H54 (cell line): ENCODE measurements around the gene ARL9.
"Not testable (repeated sequence)": the region's sequence is repeated elsewhere in the genome, so short reads cannot be mapped to it uniquely, and the experiment has no call there.

ENCODE experiments used
- DNase-seq: peaks from one replicate; pipeline ENCODE4 v3.0.0; 2011; ENCODE audit warnings: low spot score, mixed read lengths; ENCODE audit not compliant: insufficient read length
- FAIRE-seq: peaks from 3 replicates; lab custom pipeline; 2011; peaks lifted over from hg19 to GRCh38; lab: Jason Lieb, UNC
- POLR2A ChIP-seq: IDR thresholded peaks from 2 replicates; pipeline ENCODE4 v1.6.1; 2011; ENCODE audit warnings: low read depth, mild to moderate bottlenecking, low read length

The ARL9 gene, protein sequence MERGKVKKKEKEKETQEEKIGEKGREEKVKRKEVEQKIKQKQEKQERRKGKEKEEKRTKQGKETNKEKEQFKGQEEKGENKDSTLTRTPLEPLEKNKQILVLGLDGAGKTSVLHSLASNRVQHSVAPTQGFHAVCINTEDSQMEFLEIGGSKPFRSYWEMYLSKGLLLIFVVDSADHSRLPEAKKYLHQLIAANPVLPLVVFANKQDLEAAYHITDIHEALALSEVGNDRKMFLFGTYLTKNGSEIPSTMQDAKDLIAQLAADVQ

DNA sequence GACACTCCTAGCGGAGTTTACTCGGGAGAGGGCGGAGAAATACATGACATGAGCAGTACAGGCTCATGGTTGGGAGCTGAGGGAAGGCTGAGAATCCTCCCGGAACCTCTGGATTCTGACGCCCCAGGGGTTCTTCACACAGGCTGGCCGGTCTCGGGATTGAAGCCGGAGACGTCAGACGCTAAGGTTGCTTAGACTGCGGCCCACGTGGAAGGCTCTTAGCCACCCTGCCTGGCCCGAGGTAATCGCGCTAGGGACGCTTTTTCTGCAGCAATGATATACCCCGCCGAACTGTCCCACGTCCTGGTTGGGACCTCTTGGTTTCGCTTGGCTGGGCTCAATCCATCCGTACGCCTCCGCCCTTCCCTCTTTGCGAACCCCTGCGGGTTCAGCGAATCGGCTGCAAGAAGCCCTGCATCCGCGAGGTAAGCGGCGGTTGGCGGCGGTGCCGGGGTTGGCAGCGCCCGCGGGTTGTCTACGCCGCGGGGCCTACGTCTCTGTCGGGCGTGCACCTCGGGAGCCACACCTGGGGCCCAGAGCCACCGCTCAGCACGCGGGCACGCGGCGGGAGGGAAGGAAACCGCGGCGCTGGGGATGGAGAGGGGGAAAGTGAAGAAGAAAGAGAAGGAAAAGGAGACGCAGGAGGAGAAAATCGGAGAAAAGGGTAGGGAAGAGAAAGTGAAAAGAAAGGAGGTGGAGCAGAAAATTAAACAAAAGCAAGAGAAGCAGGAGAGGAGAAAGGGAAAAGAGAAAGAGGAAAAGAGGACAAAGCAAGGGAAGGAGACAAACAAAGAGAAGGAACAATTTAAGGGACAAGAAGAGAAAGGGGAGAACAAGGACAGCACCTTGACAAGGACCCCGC lies at the start of gene ARL9:
Gene ARL9, plus strand, starts transcription at position 523 of the 862 bp plus-strand sequence. Its CDS starts 72 bp downstream, at position 595.
- peak; percentile 9 for DNase-seq
- no peak for FAIRE-seq
- TF ChIP-seq POLR2A = no peak

GRCh38 chr4:56460085-56460484 lies 45.5 kb upstream of the ARL9 start:
- TF ChIP-seq POLR2A = no peak
- FAIRE-seq (no peak), DNase-seq (no peak)

- no peak for DNase-seq
- no peak for TF ChIP-seq POLR2A
- no peak for FAIRE-seq
Measured at GRCh38 chr4:56462157-56462556, 43.4 kb upstream of the ARL9 start.

DNA sequence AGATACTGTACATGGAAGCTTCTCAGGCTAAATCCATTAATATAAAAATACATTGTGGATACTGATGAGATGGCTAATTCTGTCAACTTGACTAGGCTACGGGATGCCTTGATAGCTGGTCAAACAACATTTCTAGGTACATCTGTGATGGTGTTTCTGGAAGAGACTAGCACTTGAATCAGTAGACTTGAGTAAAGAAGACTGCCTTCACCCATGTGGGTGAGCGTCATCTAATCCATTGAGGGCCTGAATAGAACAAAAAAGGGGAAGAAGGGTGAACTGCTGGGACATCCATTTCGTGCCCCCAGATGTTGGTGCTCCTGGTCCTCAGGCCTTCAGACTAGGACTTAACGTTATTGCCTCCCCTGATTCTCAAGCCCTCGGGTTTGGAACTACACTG lies 41.9 kb upstream of the ARL9 start:
- no peak for FAIRE-seq

DNA sequence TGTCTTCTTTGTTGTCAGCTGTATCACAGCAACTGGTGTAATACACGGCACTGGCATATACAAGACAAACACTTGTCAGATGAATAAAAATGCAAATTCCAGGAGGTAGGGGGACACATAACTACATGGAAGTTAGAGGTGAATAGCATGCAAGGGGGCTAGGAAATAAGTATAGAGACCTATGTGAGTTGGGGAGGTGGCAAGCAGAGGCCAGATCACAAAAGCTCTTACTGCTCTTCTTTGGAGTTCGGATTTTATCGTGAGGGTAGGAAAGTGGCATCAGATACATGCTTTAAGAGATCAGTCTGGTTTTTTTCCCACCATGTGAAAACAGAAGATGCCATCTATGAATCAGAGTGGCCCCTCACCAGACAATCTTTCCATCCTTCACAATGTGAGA lies 41.0 kb upstream of the ARL9 start:
- TF ChIP-seq POLR2A = no peak
- FAIRE-seq (no peak), DNase-seq (no peak)

More for the DNA sequence above, 41.9 kb upstream of the ARL9 start:
- no peak for DNase-seq
- TF ChIP-seq POLR2A = no peak

DNA sequence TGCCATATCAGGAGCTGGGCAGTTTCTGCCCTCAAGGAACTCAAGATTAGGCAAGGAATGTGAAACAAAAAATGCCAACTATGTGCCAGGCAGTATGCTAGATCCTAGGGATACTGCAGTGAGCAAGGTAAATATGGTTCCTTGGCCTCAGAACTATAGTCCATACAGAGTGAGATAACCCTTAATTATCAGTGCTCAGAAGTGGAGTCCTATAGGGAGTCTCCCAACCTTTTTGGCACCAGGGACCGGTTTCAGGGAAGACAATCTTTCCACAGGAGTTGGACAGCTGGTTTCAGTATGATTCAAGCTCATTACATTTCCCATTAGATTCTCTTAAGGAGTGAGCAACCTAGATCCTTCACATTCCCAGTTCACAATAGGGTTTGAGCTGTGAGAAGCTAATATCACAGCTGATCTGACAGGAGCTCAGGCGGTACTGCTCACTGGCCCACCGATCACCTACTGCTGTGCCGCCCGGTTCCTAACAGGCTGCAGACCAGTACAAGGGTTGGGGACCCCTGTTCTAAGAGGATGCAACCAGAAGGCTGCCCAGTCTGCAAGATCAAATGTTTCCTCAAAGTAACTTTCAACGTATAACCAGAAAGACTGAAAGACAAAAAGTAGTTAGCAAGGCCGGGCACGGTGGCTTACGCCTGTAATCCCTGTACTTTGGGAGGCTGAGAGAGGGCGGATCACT lies 39.8 kb upstream of the ARL9 start:
- DNase-seq (no peak), FAIRE-seq (no peak)

DNA sequence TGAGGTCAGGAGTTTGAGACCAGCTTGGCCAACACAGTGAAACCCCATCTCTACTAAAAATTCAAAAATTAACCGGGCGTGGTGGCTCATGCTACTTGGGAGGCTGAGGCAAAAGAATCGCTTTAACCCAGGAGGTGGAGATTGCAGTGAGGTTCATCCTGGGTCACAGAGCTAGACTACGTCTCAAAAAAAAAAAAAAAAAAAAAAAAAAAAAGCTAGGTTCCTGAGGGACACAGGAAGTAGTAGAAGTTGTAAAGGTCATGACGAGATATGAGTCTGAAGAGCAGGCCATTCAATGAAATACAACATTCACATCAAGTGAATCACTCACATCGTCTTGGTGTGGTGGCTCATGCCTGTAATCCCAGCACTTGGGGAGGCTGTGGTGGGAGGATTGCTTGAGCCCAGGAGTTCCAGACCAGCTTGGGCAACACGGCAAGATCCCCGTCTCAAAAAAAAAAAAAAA lies 39.3 kb upstream of the ARL9 start:
- FAIRE-seq = not testable (repeated sequence)
- peak; percentile 26 for DNase-seq
- peak; percentile 58 for TF ChIP-seq POLR2A

More for the DNA sequence above, 39.8 kb upstream of the ARL9 start:
- no peak for TF ChIP-seq POLR2A

DNA sequence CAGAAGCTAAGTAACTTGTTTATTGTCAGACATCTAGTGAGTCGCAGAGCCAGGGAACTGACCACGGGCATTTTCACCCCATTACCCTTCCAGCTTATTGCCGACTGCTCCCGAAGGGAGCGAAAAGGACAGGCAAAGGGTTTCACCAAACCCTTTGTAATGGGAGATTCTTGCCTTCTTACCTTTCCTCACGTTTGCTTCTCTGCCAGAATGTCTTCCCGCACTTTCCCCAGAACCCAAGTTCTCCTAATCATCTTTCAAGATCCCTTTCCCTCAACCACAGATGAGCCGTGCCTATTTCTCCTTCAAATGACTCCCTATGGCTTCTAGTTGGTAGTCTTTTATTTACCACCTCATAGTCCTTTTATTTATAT lies 38.7 kb upstream of the ARL9 start:
- DNase-seq (no peak), FAIRE-seq (no peak)
- TF ChIP-seq POLR2A = no peak

- FAIRE-seq (no peak), DNase-seq (peak; percentile 60)
- TF ChIP-seq POLR2A = peak; percentile 71
Measured at GRCh38 chr4:56467284-56468096, 38.1 kb upstream of the ARL9 start, which contains the start of gene SRP72. SRP72 (plus strand) TSS chr4:56467617; CDS start chr4:56467636, 19 bp downstream.

- DNase-seq = no peak
- FAIRE-seq = no peak
- TF ChIP-seq POLR2A = no peak
Measured at GRCh38 chr4:56468097-56468422, 37.5 kb upstream of the ARL9 start.

GRCh38 chr4:56469489-56470210 lies 35.9 kb upstream of the ARL9 start:
- FAIRE-seq = no peak
- no peak for DNase-seq
- TF ChIP-seq POLR2A = no peak

GRCh38 chr4:56475917-56476316 lies 29.7 kb upstream of the ARL9 start:
- TF ChIP-seq POLR2A = no peak
- no peak for DNase-seq
- FAIRE-seq = no peak

DNA sequence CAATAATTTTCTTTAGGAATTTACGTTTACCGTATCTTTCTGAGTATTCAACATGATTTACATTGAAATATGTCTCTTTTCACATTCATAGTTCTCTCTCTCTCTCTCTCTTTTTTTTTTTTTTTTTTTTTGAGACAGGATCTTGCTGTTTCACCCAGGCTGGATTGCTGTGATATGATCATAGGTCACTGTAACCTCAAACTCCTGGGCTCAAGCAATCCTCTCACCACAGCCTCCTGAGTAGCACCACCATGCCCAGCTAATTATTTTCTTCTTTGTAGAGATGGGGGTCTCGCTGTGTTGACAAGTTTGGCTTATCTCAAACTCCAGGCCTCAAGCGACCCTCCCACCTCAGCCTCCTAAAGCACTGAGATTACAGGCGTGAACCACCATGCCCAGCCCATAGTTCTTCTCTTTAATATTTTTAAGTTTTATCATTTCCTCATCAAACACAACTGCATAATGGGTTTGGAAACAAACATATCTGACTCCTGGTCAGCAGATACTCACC lies 28.3 kb upstream of the ARL9 start:
- no peak for FAIRE-seq
- no peak for TF ChIP-seq POLR2A

More for the DNA sequence above, 28.3 kb upstream of the ARL9 start:
- DNase-seq = no peak
